HG02884 (cell line): ENCODE results near the gene TUBA3E.
"Not testable (repeated sequence)": the region's sequence is repeated elsewhere in the genome, so short reads cannot be mapped to it uniquely, and the experiment has no call there.

Source experiments
- ATAC-seq: cut with Tn5 transposase; IDR thresholded peaks from one replicate; pipeline ENCODE4 v1.9.1; 2021; ENCODE audit warnings: mild to moderate bottlenecking, moderate library complexity; ENCODE audit not compliant: unreplicated experiment

TUBA3E gene

GRCh38 chr2:130165293-130166016 lies 32.8 kb downstream of the TUBA3E start:
- ATAC-seq, result no peak

GRCh38 chr2:130162968-130163367 lies 35.3 kb downstream of the TUBA3E start:
- no peak for ATAC-seq

- ATAC-seq, result not testable (repeated sequence)
Observed at GRCh38 chr2:130162486-130162885, 35.8 kb downstream of the TUBA3E start.

- not testable (repeated sequence) for ATAC-seq
Observed at GRCh38 chr2:130160838-130161705, 37.2 kb downstream of the TUBA3E start.

GRCh38 chr2:130160131-130160530 lies 38.1 kb downstream of the TUBA3E start:
- ATAC-seq, result no peak

GRCh38 chr2:130159376-130159775 lies 38.9 kb downstream of the TUBA3E start:
- ATAC-seq, result not testable (repeated sequence)

- ATAC-seq, result no peak
Observed at GRCh38 chr2:130158631-130159030, 39.6 kb downstream of the TUBA3E start.

- peak; percentile 78 for ATAC-seq
Observed at GRCh38 chr2:130157825-130158514, 40.3 kb downstream of the TUBA3E start.

- peak; percentile 31 for ATAC-seq
Observed at GRCh38 chr2:130157354-130157753, 40.9 kb downstream of the TUBA3E start.

- no peak for ATAC-seq
Observed at GRCh38 chr2:130156624-130157004, 41.6 kb downstream of the TUBA3E start.

- ATAC-seq, result not testable (repeated sequence)
Observed at GRCh38 chr2:130155956-130156623, 42.1 kb downstream of the TUBA3E start.

GRCh38 chr2:130154773-130155765 lies 43.2 kb downstream of the TUBA3E start:
- no peak for ATAC-seq

- not testable (repeated sequence) for ATAC-seq
Observed at GRCh38 chr2:130154423-130154770, 43.8 kb downstream of the TUBA3E start.

- not testable (repeated sequence) for ATAC-seq
Observed at GRCh38 chr2:130153721-130154422, 44.4 kb downstream of the TUBA3E start.

- ATAC-seq, result no peak
Observed at GRCh38 chr2:130152816-130153595, 45.2 kb downstream of the TUBA3E start.

GRCh38 chr2:130152136-130152815 lies 46.0 kb downstream of the TUBA3E start:
- ATAC-seq, result not testable (repeated sequence)

- ATAC-seq, result not testable (repeated sequence)
Observed at GRCh38 chr2:130151145-130151512, 47.1 kb downstream of the TUBA3E start.
